Activated naive CD8-positive, alpha-beta T cell treated with anti-CD3 and anti-CD28 coated beads for 36 hours (primary cell): ENCODE results near the gene MMP21. TPM values are rescaled to one million over a fixed set of nuclear protein-coding genes. Genes with fewer than 3 reads are reported as not detected.

Source experiments
- DNase-seq: peaks from one replicate; pipeline ENCODE4 v3.0.0; 2021
- H3K27ac Mint-ChIP-seq: one replicate; pipeline ENCODE4 v1.8.0; 2022; ENCODE audit warnings: mild to moderate bottlenecking, moderate library complexity, mixed read lengths
- H3K27me3 Mint-ChIP-seq: one replicate; pipeline ENCODE4 v1.8.0; 2022; ENCODE audit warnings: mild to moderate bottlenecking, mixed read lengths
- H3K36me3 Mint-ChIP-seq: one replicate; pipeline ENCODE4 v1.8.0; 2021; ENCODE audit warnings: mild to moderate bottlenecking, mixed read lengths
- H3K4me1 Mint-ChIP-seq: one replicate; pipeline ENCODE4 v1.8.0; 2021; ENCODE audit warnings: mixed read lengths
- H3K4me3 Mint-ChIP-seq: one replicate; pipeline ENCODE4 v1.8.0; 2022; ENCODE audit warnings: mild to moderate bottlenecking, moderate library complexity, mixed read lengths
- H3K9me3 Mint-ChIP-seq: one replicate; pipeline ENCODE4 v1.8.0; 2022; ENCODE audit warnings: mixed read lengths
- total RNA-seq, 2 experiments: library from RNA; stranded (reverse); gene quantifications; one replicate each; pipeline ENCODE4 v1.2.3, GENCODE V29; 2021

Gene MMP21
- total RNA-seq, 2 experiments from 2014 or later, result not detected

- Mint-ChIP-seq H3K36me3 (peaks cover 2% of the 10 kb centered on the region), H3K27ac (no peak overlapping the region), H3K4me3 (no peak overlapping the region), H3K9me3 (no peaks in the 10 kb centered on the region), H3K4me1 (peaks cover 4% of the 10 kb centered on the region), H3K27me3 (no peaks in the 10 kb centered on the region)
- DNase-seq, result no peak
Observed at GRCh38 chr10:125799451-125800182, 24.0 kb upstream of the MMP21 start.

- no peak overlapping the region for H3K4me3 Mint-ChIP-seq
- H3K4me1 Mint-ChIP-seq, result peaks cover 4% of the 10 kb centered on the region
- no peak overlapping the region for H3K27ac Mint-ChIP-seq
- peaks cover 3% of the 10 kb centered on the region for H3K36me3 Mint-ChIP-seq
- DNase-seq, result no peak
- no peaks in the 10 kb centered on the region for H3K27me3 Mint-ChIP-seq
- no peaks in the 10 kb centered on the region for H3K9me3 Mint-ChIP-seq
Observed at GRCh38 chr10:125797994-125798662, 22.5 kb upstream of the MMP21 start.

GRCh38 chr10:125797424-125797823, 21.8 kb upstream of the MMP21 start:
- Mint-ChIP-seq H3K4me3 (no peak overlapping the region), H3K27me3 (no peaks in the 10 kb centered on the region), H3K9me3 (no peaks in the 10 kb centered on the region), H3K27ac (no peak overlapping the region), H3K36me3 (peaks cover 5% of the 10 kb centered on the region), H3K4me1 (no peaks in the 10 kb centered on the region)
- no peak for DNase-seq

- DNase-seq, result no peak
- no peaks in the 10 kb centered on the region for H3K9me3 Mint-ChIP-seq
- no peaks in the 10 kb centered on the region for H3K4me1 Mint-ChIP-seq
- peaks cover 7% of the 10 kb centered on the region for H3K36me3 Mint-ChIP-seq
- H3K4me3 Mint-ChIP-seq, result no peak overlapping the region
- no peaks in the 10 kb centered on the region for H3K27me3 Mint-ChIP-seq
- no peak overlapping the region for H3K27ac Mint-ChIP-seq
Observed at GRCh38 chr10:125795637-125796190, 20.1 kb upstream of the MMP21 start.

- peaks cover 1% of the 10 kb centered on the region for H3K4me1 Mint-ChIP-seq
- H3K4me3 Mint-ChIP-seq, result no peak overlapping the region
- DNase-seq, result no peak
Observed at GRCh38 chr10:125795128-125795527, 19.5 kb upstream of the MMP21 start.

GRCh38 chr10:125792342-125793300, 17.0 kb upstream of the MMP21 start:
- Mint-ChIP-seq H3K27ac (no peak overlapping the region), H3K4me1 (peaks cover 15% of the 10 kb centered on the region), H3K4me3 (no peak overlapping the region), H3K36me3 (peaks cover 16% of the 10 kb centered on the region), H3K27me3 (no peaks in the 10 kb centered on the region), H3K9me3 (no peaks in the 10 kb centered on the region)
- DNase-seq, result no peak

More at GRCh38 chr10:125795128-125795527, 19.5 kb upstream of the MMP21 start:
- H3K9me3 Mint-ChIP-seq, result no peaks in the 10 kb centered on the region
- no peak overlapping the region for H3K27ac Mint-ChIP-seq
- no peaks in the 10 kb centered on the region for H3K27me3 Mint-ChIP-seq
- peaks cover 7% of the 10 kb centered on the region for H3K36me3 Mint-ChIP-seq

GRCh38 chr10:125788156-125789034, 12.8 kb upstream of the MMP21 start:
- DNase-seq, result no peak
- Mint-ChIP-seq H3K4me1 (peaks cover 28% of the 10 kb centered on the region), H3K27ac (peak overlapping the region; percentile 62), H3K9me3 (no peaks in the 10 kb centered on the region), H3K4me3 (no peak overlapping the region), H3K27me3 (no peaks in the 10 kb centered on the region), H3K36me3 (peaks cover 13% of the 10 kb centered on the region)

- H3K27me3 Mint-ChIP-seq, result no peaks in the 10 kb centered on the region
- peaks cover 28% of the 10 kb centered on the region for H3K4me1 Mint-ChIP-seq
- peaks cover 9% of the 10 kb centered on the region for H3K36me3 Mint-ChIP-seq
- H3K27ac Mint-ChIP-seq, result no peak overlapping the region
- DNase-seq, result no peak
- no peak overlapping the region for H3K4me3 Mint-ChIP-seq
- H3K9me3 Mint-ChIP-seq, result no peaks in the 10 kb centered on the region
Observed at GRCh38 chr10:125785791-125786190, 10.2 kb upstream of the MMP21 start.

- H3K4me1 Mint-ChIP-seq, result peaks cover 26% of the 10 kb centered on the region
- H3K9me3 Mint-ChIP-seq, result no peaks in the 10 kb centered on the region
- no peak for DNase-seq
- H3K36me3 Mint-ChIP-seq, result peaks cover 4% of the 10 kb centered on the region
- no peaks in the 10 kb centered on the region for H3K27me3 Mint-ChIP-seq
- H3K27ac Mint-ChIP-seq, result no peak overlapping the region
- H3K4me3 Mint-ChIP-seq, result no peak overlapping the region
Observed at GRCh38 chr10:125783957-125784356, 8.3 kb upstream of the MMP21 start.

GRCh38 chr10:125783408-125783807, 7.8 kb upstream of the MMP21 start:
- no peak for DNase-seq
- Mint-ChIP-seq H3K27me3 (no peaks in the 10 kb centered on the region), H3K36me3 (peaks cover 4% of the 10 kb centered on the region), H3K4me3 (no peak overlapping the region), H3K4me1 (peaks cover 22% of the 10 kb centered on the region), H3K9me3 (no peaks in the 10 kb centered on the region), H3K27ac (no peak overlapping the region)

GRCh38 chr10:125782616-125783015, 7.0 kb upstream of the MMP21 start:
- Mint-ChIP-seq H3K36me3 (no peaks in the 10 kb centered on the region), H3K9me3 (no peaks in the 10 kb centered on the region), H3K27ac (no peak overlapping the region), H3K4me1 (peaks cover 14% of the 10 kb centered on the region), H3K4me3 (no peak overlapping the region), H3K27me3 (no peaks in the 10 kb centered on the region)
- no peak for DNase-seq

- Mint-ChIP-seq H3K4me3 (no peak overlapping the region), H3K9me3 (no peaks in the 10 kb centered on the region), H3K4me1 (peaks cover 8% of the 10 kb centered on the region), H3K27ac (no peak overlapping the region), H3K36me3 (no peaks in the 10 kb centered on the region), H3K27me3 (no peaks in the 10 kb centered on the region)
- DNase-seq, result no peak
Observed at GRCh38 chr10:125782054-125782453, 6.4 kb upstream of the MMP21 start.

GRCh38 chr10:125781374-125781773, 5.8 kb upstream of the MMP21 start:
- Mint-ChIP-seq H3K9me3 (no peaks in the 10 kb centered on the region), H3K4me3 (no peak overlapping the region), H3K4me1 (peaks cover 1% of the 10 kb centered on the region), H3K27ac (no peak overlapping the region), H3K27me3 (no peaks in the 10 kb centered on the region), H3K36me3 (no peaks in the 10 kb centered on the region)
- no peak for DNase-seq
